Activated CD8-positive, alpha-beta memory T cell treated with anti-CD3 and anti-CD28 coated beads for 36 hours (primary cell): Measurements from ENCODE around the gene LY6G6F. TPM values are rescaled to one million over a fixed set of nuclear protein-coding genes. Genes with fewer than 3 reads are reported as not detected.

Experiments used
- CTCF ChIA-PET: fragments of 350-600 bp; sonication (Branson Sonifier 250); formaldehyde crosslinking; loops from one replicate; lab custom pipeline; 2021; ENCODE audit warnings: antibody characterized with exemption; lab: Charles Lee
- POLR2A ChIA-PET: fragments of 350-600 bp; sonication (Branson Sonifier 250); formaldehyde crosslinking; loops from one replicate; lab custom pipeline; 2021; ENCODE audit warnings: antibody characterized with exemption; lab: Charles Lee
- total RNA-seq, 2 experiments: library from RNA; stranded (reverse); gene quantifications; one replicate each; pipeline ENCODE4 v1.2.3, GENCODE V29; 2021

LY6G6F gene
- total RNA-seq, 2 experiments from 2014 or later: not detected

DNA sequence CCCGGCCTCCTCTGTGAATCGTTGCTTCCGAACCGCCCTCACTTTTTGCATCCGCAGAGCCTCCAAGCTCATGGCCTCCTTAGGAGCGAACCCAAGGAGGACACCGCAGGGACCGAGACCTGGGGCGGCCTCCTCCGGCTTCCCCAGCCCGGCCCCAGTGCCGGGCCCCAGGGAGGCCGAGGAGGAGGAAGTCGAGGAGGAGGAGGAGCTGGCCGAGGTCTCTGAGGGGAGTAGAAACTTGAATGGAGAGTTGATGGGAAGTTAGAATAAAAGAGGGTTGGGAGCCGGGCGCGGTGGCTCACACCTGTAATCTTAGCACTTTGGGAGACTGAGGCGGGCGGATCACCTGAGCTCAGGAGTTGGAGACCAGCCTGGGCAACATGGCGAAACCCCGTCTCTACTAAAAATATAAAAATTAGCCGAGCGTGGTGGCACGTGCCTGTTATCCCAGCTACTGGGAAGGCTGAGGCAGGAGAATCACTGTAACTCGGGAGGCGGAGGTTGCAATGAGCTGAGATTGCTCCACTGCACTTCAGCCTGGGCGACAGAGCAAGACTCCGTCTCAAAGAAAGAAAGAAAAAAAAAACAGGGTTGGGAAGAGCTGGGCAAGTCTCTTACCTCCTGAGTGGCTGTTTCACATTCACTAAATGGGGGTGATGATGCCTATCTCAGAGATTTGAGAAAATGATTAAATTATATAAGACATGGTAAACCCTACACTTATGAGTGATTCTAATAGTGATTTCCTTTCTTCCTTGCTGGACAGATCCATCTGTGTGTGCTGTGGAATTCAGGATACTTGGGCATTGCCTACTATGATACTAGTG, 33.9 kb downstream of the LY6G6F start:
- POLR2A ChIA-PET: interaction anchor here (0.5 to 1.6 kb wide), 4 partner anchors 10 to 212 kb away, joined by 3 to 7 read pairs (median 6); no protein-coding TSS in a partner anchor
- CTCF ChIA-PET: interaction anchor here (0.7 to 5.5 kb wide), 7 partner anchors 11 to 89 kb away, joined by 3 to 46 read pairs (median 7); partner anchors contain the start of genes DDAH2 and VARS1

DNA sequence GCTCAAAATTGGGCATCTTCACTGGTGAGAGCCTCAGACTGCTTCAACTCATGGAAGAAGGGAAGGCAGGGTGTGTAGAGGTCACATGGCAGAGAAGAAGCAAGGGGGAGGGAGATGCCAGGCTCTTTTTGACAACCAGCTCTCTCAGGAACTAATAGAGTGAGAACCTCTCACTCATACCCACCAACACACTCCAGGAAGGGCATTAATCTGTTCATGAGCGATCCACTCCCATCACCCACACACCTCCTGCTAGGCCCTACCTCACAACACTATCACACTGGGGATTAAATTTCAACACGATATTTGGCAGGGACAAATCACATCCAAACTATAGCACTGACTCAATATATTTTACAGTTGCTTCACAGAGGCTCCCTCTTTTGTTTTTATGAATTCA, 35.1 kb downstream of the LY6G6F start:
- CTCF ChIA-PET: interaction anchor here (0.7 to 5.5 kb wide), 6 partner anchors 10 to 75 kb away, joined by 3 to 46 read pairs (median 4); partner anchors contain the start of gene DDAH2
- POLR2A ChIA-PET: no interaction called here

DNA sequence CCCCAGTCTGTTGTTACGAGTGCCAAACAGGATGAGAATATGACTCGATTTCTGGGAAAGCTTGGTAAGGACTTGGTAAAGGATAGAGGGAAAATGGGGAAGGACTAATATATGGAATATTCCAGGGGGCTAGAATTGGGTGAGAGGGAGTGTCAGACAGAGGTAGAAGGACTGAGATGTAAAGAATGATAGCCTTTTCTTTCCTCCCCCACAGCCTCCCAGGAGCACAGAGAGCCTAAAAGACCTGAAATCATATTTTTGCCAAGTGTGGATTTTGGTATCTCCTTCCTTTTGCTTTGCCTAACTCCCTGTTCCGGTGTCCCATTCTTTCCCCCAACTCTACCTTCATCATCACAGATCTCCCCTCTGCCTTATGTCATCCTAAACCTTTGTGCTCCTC, 36.2 kb downstream of the LY6G6F start:
- POLR2A ChIA-PET: no interaction called here
- CTCF ChIA-PET: no interaction called here

DNA sequence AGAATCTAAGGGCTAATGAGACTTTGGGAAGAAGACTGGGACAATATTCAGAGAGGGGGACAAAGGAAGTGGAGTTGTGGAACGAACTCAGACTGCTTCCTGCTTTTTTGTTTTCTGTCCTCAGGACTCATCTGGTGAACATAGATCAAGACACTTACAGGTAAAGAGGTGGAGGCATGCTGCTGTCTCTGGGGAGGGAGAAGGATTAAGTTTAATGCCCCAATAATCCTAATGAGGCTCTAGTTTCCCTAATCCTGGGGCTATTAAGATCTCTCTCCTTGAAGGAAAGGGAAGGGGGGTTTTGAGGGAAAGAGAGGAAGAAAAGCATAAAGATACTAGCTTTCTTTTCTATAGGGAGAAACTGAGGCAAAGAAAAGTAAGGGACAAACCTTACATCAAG, 37.8 kb downstream of the LY6G6F start:
- ChIA-PET POLR2A (no interaction called here), CTCF (no interaction called here)

DNA sequence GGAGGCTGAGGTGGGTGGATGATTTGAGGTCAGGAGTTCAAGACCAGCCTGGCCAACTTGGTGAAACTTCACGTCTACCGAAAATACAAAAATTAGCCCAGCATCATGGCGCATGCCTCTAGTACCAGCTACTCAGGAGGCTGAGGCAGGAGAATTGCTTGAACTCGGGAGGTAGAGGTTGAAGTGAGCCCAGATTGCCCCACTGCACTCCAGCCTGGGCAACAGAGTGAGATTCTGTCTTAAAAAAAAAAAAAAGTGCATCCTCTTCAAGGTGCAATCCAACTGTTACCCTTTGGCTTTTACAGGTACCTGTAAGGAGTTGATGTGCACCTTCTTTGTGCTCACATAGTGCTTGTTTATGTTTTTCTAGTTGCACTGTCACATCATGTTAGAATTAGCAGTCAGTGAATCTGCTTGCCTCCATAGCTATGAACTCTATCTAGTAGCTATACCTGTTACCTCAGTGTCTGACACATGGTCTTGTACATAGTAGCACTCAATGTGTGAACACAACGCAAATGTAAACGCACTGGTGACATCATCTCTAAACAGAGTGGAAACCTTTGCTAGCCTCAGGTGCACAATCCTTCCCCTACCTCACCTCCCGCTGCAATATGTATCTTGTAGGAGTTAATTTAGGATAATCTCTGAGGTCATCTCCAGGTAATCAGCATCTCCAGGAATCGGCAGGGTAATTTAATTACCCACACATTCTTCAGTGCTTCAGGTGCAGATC, 42.8 kb downstream of the LY6G6F start:
- POLR2A ChIA-PET: interaction anchor here (1.3 kb wide), 1 partner anchor 10 kb away, joined by 3 read pairs; no protein-coding TSS in a partner anchor
- CTCF ChIA-PET: interaction anchor here (1.1 kb wide), 1 partner anchor 25 kb away, joined by 3 read pairs; no protein-coding TSS in a partner anchor

DNA sequence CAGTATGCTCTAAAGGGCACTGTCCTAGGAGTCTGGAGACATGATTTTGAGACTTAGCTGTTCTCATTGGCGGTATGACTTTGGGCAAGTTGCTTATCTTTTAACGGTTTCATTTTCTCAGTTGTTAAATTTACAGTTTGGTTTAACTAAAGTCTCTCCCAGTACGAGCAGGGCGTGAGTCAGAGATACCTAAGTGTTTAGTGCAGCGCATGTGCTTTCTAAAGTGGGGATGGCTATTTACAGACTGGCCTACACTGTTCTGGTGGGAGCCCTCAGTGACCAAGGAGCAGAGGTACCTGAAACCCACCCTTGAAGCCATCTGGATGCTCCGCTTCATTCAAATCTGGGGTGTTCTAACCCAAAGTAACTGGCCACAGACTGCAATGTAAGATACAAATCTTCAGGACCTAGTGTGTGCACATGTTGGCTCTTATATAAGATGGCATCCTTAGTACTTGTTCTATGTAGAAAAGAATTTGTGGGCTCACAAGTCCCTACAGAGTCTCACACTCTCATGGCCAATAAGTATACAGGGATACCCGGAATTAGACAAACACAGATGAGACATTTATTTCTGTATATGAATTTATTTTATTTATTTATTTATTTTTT, 43.9 kb downstream of the LY6G6F start:
- POLR2A ChIA-PET: interaction anchor here (1.3 kb wide), 1 partner anchor 9 kb away, joined by 3 read pairs; no protein-coding TSS in a partner anchor
- CTCF ChIA-PET: interaction anchor here (1.1 kb wide), 1 partner anchor 26 kb away, joined by 3 read pairs; no protein-coding TSS in a partner anchor

DNA sequence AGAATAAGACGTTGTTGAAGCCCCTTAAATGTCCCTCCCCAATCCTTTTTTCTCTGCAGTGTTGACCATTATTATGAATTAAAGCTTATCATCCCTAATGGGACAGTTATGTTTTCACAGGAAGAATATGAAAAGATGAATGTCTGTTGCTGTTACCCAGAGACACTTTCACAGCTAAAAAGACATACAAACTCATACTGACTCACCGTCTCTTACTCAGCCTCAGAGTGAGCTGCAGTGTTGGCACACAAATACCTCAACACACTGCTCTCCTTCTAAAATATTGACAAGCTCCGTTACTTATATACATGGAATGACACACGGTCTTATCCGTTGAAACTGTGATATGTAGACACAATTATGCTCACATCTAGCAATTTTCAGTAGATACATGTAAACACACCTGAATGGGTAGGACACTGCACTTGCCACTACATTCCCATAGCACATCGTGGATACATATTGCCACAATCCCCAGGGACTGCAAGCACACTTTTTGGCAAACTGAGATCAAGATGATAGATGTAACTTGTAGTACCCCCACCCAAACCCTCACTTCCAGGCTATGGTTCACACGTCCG, 46.2 kb downstream of the LY6G6F start:
- ChIA-PET CTCF (interaction anchor here (1.3 kb wide), 1 partner anchor 12 kb away, joined by 5 read pairs; no protein-coding TSS in a partner anchor), POLR2A (interaction anchor here (0.6 kb wide), 1 partner anchor 38 kb away, joined by 6 read pairs; no protein-coding TSS in a partner anchor)

DNA sequence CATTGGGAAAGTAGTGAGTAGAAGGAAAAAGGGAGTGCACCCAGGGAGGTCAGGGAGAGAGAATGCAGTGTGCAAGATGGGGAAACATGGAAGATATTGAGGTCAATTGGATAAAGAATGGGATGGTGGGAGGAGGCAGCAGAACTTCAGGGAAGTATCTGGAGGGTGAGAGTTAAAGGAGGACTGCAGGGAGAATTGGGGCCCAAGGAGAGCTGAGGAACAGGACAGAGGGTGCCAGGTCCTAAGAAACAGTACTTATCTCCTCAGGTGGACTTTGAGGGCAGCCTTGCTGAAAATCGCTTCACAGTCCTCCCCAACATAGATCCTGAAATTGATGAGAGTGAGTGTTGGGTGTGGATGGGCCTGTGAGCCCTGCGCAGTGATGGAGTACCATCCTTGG, 51.6 kb downstream of the LY6G6F start:
- POLR2A ChIA-PET: interaction anchor here (0.9 to 1.3 kb wide), 2 partner anchors 11 to 37 kb away, joined by 3 read pairs; no protein-coding TSS in a partner anchor
- CTCF ChIA-PET: interaction anchor here (1.7 kb wide), 1 partner anchor 11 kb away, joined by 8 read pairs; no protein-coding TSS in a partner anchor

Other genes with a start within 250 kb of the LY6G6F start
- 10 to 100 TPM; 22.1 to 22.5 TPM for gene MICB, start 208.7 kb upstream of the LY6G6F start, total RNA-seq
- gene MCCD1, start 177.9 kb upstream of the LY6G6F start, total RNA-seq: not detected
- 100 to 1,000 TPM; 611 to 614 TPM for gene DDX39B, start 164.9 kb upstream of the LY6G6F start, total RNA-seq
- gene ATP6V1G2, start 160.3 kb upstream of the LY6G6F start, total RNA-seq: 1 to 10 TPM; 1.2 to 1.4 TPM
- 10 to 100 TPM; 11.4 to 12.3 TPM for gene NFKBIL1, start 159.3 kb upstream of the LY6G6F start, total RNA-seq
- 100 to 1,000 TPM; 702 to 706 TPM for gene LTA, start 134.6 kb upstream of the LY6G6F start, total RNA-seq
- 100 to 1,000 TPM; 161 to 162 TPM for gene TNF, start 131.3 kb upstream of the LY6G6F start, total RNA-seq
- 100 to 1,000 TPM; 178 to 181 TPM for gene LTB, start 124.4 kb upstream of the LY6G6F start, total RNA-seq
- 10 to 100 TPM; 16.3 to 19.2 TPM for gene LST1, start 120.6 kb upstream of the LY6G6F start, total RNA-seq
- gene NCR3, start 113.9 kb upstream of the LY6G6F start, total RNA-seq: 10 to 100 TPM; 25.2 to 29.7 TPM
- 10 to 100 TPM; 53.8 to 62.0 TPM for gene AIF1, start 91.6 kb upstream of the LY6G6F start, total RNA-seq
- gene PRRC2A, start 86.2 kb upstream of the LY6G6F start, total RNA-seq: 100 to 1,000 TPM; 255 to 257 TPM
- gene BAG6, start 54.2 kb upstream of the LY6G6F start, total RNA-seq: 100 to 1,000 TPM; 254 to 267 TPM
- 1 to 10 TPM; 1.9 to 2.2 TPM for gene APOM, start 51.0 kb upstream of the LY6G6F start, total RNA-seq
- gene C6orf47, start 46.1 kb upstream of the LY6G6F start, total RNA-seq: 10 to 100 TPM; 16.7 to 17.6 TPM
- gene GPANK1, start 41.9 kb upstream of the LY6G6F start, total RNA-seq: 10 to 100 TPM; 44.6 to 45.1 TPM
- gene CSNK2B, start 40.8 kb upstream of the LY6G6F start, total RNA-seq: 100 to 1,000 TPM; 329 TPM
- 10 to 100 TPM; 18.1 to 20.1 TPM for gene LY6G5B, start 36.9 kb upstream of the LY6G6F start, total RNA-seq
- gene LY6G5C, start 25.8 kb upstream of the LY6G6F start, total RNA-seq: 1 to 10 TPM; 3.1 to 3.5 TPM
- gene ABHD16A, start 3.5 kb upstream of the LY6G6F start, total RNA-seq: 10 to 100 TPM; 30.1 to 32.0 TPM
- not detected for gene LY6G6D, start 8.5 kb downstream of the LY6G6F start, total RNA-seq
- not detected for gene LY6G6C, start 14.9 kb downstream of the LY6G6F start, total RNA-seq
- gene MPIG6B, start 16.5 kb downstream of the LY6G6F start, total RNA-seq: under 1 TPM in 1 of 2 experiments, not detected in 1; 0.06 TPM
- gene DDAH2, start 22.4 kb downstream of the LY6G6F start, total RNA-seq: 1 to 10 TPM; 4.6 to 4.9 TPM
- 100 to 1,000 TPM; 383 to 395 TPM for gene CLIC1, start 29.7 kb downstream of the LY6G6F start, total RNA-seq
- gene MSH5, start 33.1 kb downstream of the LY6G6F start, total RNA-seq: 10 to 100 TPM; 60.3 to 61.5 TPM
- 1 to 10 TPM; 7.6 to 8.6 TPM for gene SAPCD1, start 55.8 kb downstream of the LY6G6F start, total RNA-seq
- 1 to 10 TPM; 1.6 to 1.9 TPM for gene VWA7, start 70.5 kb downstream of the LY6G6F start, total RNA-seq
- gene VARS1, start 88.9 kb downstream of the LY6G6F start, total RNA-seq: 100 to 1,000 TPM; 190 to 191 TPM
- 100 to 1,000 TPM; 154 to 166 TPM for gene LSM2, start 100.1 kb downstream of the LY6G6F start, total RNA-seq
- 1 to 10 TPM; 2.6 to 2.7 TPM for gene HSPA1L, start 108.4 kb downstream of the LY6G6F start, total RNA-seq
- 10 to 100 TPM; 62.0 to 63.9 TPM for gene HSPA1A, start 108.7 kb downstream of the LY6G6F start, total RNA-seq
- 10 to 100 TPM; 82.6 to 86.9 TPM for gene HSPA1B, start 120.9 kb downstream of the LY6G6F start, total RNA-seq
- 10 to 100 TPM; 15.9 to 17.4 TPM for gene NEU1, start 156.0 kb downstream of the LY6G6F start, total RNA-seq
- not detected for gene SLC44A4, start 172.1 kb downstream of the LY6G6F start, total RNA-seq
- gene EHMT2, start 190.8 kb downstream of the LY6G6F start, total RNA-seq: 10 to 100 TPM; 67.4 to 67.8 TPM
- gene ZBTB12, start 195.2 kb downstream of the LY6G6F start, total RNA-seq: 1 to 10 TPM; 3.3 to 3.6 TPM
- gene C2, start 220.9 kb downstream of the LY6G6F start, total RNA-seq: under 1 TPM; 0.59 to 0.82 TPM
- gene CFB, start 239.2 kb downstream of the LY6G6F start, total RNA-seq: not detected